IMR-90 (cell line): ENCODE results near the gene ANKH. TPM values are rescaled to one million over a fixed set of nuclear protein-coding genes. Genes with fewer than 3 reads are reported as not detected.

Experiments
- ATAC-seq: fragments of 200-7000 bp; cut with Tn5 transposase; 2 replicates; pipeline ENCODE4 v1.9.1; 2020; ENCODE audit warnings: low read depth, mild to moderate bottlenecking, moderate library complexity
- BruUV-seq: library from RNA; stranded (reverse); fragments of 400-500 nt; replicated peaks from 2 replicates; lab custom pipeline; 2021; lab: Mats Ljungman, UMichigan
- CTCF ChIA-PET: fragments of 300-600 bp; formaldehyde crosslinking; extraction: SDS; loops from one replicate; lab custom pipeline; 2021; ENCODE audit warnings: antibody characterized with exemption; lab: Yijun Ruan, JAX
- POLR2A ChIA-PET: fragments of 300-600 bp; sonication (Branson Sonifier 250); formaldehyde crosslinking; loops from one replicate; lab custom pipeline; 2022; ENCODE audit warnings: antibody characterized with exemption; ENCODE audit not compliant: unreplicated experiment; lab: Charles Lee
- DNase-seq: peaks from one replicate; pipeline ENCODE4 v3.0.0; 2013
- H2AFZ ChIP-seq: replicated peaks from 2 replicates; pipeline ENCODE3; 2013; ENCODE audit warnings: low read length, mild to moderate bottlenecking; ENCODE audit not compliant: poor library complexity
- H2AK5ac ChIP-seq: 2 replicates; pipeline ENCODE4 v1.6.1; 2013; ENCODE audit warnings: low read depth, low read length, inconsistent platforms
- H2AK9ac ChIP-seq: replicated peaks from 2 replicates; pipeline ENCODE3; 2013; ENCODE audit warnings: mild to moderate bottlenecking, low read depth, low read length, moderate library complexity; ENCODE audit not compliant: poor library complexity
- H2BK120ac ChIP-seq: 2 replicates; pipeline ENCODE4 v1.6.1; 2013; ENCODE audit warnings: low read depth, low read length, inconsistent platforms
- H2BK15ac ChIP-seq: 3 replicates; pipeline ENCODE4 v1.6.1; 2013; ENCODE audit warnings: low read depth, low read length, inconsistent platforms
- H2BK20ac ChIP-seq: 2 replicates; pipeline ENCODE4 v1.6.1; 2013; ENCODE audit warnings: low read depth, mild to moderate bottlenecking, inconsistent platforms, low read length, moderate library complexity
- H2BK5ac ChIP-seq: 2 replicates; pipeline ENCODE4 v1.6.1; 2013; ENCODE audit warnings: mild to moderate bottlenecking, low read depth, low read length, inconsistent platforms; ENCODE audit not compliant: poor library complexity, severe bottlenecking
- H3K14ac ChIP-seq: replicated peaks from 2 replicates; pipeline ENCODE4 v1.6.1; 2013; ENCODE audit warnings: low read depth, low read length, inconsistent platforms
- H3K18ac ChIP-seq: 2 replicates; pipeline ENCODE4 v1.6.1; 2013; ENCODE audit warnings: low read depth, low read length, control low read depth
- H3K23ac ChIP-seq: 2 replicates; pipeline ENCODE4 v1.6.1; 2013; ENCODE audit warnings: low read depth, low read length, inconsistent platforms
- H3K27ac ChIP-seq: 2 replicates; pipeline ENCODE4 v1.5.1; 2013; ENCODE audit warnings: mild to moderate bottlenecking, control low read depth, low read length; ENCODE audit not compliant: insufficient read depth
- H3K27me3 ChIP-seq: 2 replicates; pipeline ENCODE4 v1.6.1; 2013; ENCODE audit warnings: low read length; ENCODE audit not compliant: control insufficient read depth, insufficient read depth
- H3K36me3 ChIP-seq: 2 replicates; pipeline ENCODE4 v1.6.1; 2013; ENCODE audit warnings: low read length, mixed read lengths; ENCODE audit not compliant: control insufficient read depth, insufficient read depth
- H3K4ac ChIP-seq: 2 replicates; pipeline ENCODE4 v1.6.1; 2013; ENCODE audit warnings: low read depth, low read length, inconsistent platforms
- H3K4me1 ChIP-seq: 2 replicates; pipeline ENCODE4 v1.6.1; 2013; ENCODE audit warnings: low read length, mixed read lengths; ENCODE audit not compliant: control insufficient read depth, insufficient read depth
- H3K4me2 ChIP-seq: 2 replicates; pipeline ENCODE4 v1.6.1; 2013; ENCODE audit warnings: low read depth, mild to moderate bottlenecking, control low read depth, low read length, moderate library complexity
- H3K4me3 ChIP-seq: 2 replicates; pipeline ENCODE4 v1.5.1; 2013; ENCODE audit warnings: low read depth, mild to moderate bottlenecking, control low read depth, low read length, moderate library complexity; ENCODE audit not compliant: insufficient read depth
- H3K56ac ChIP-seq: 2 replicates; pipeline ENCODE4 v1.6.1; 2013; ENCODE audit warnings: low read length, inconsistent platforms; ENCODE audit not compliant: insufficient read depth; ENCODE audit errors: extremely low read depth
- H3K79me1 ChIP-seq, 2 experiments: 2 replicates each; pipeline ENCODE4 v1.6.1; 2013; ENCODE audit warnings: low read length in 2 of 2, inconsistent platforms in 1 of 2, low read depth in 1 of 2
- H3K9ac ChIP-seq: 2 replicates; pipeline ENCODE4 v1.6.1; 2013; ENCODE audit warnings: low read depth, low read length, control low read depth
- H3K9me1 ChIP-seq: 2 replicates; pipeline ENCODE4 v1.6.1; 2013; ENCODE audit warnings: low read length, inconsistent platforms; ENCODE audit not compliant: insufficient read depth
- H3K9me3 ChIP-seq: 2 replicates; pipeline ENCODE4 v1.6.1; 2013; ENCODE audit warnings: low read length; ENCODE audit not compliant: control insufficient read depth, insufficient read depth
- H4K20me1 ChIP-seq: 2 replicates; pipeline ENCODE4 v1.6.1; 2013; ENCODE audit warnings: low read length, inconsistent platforms; ENCODE audit not compliant: insufficient read depth
- H4K5ac ChIP-seq: 2 replicates; pipeline ENCODE4 v1.6.1; 2013; ENCODE audit warnings: mild to moderate bottlenecking, low read depth, low read length, control low read depth
- H4K8ac ChIP-seq, 2 experiments: 2 replicates each; pipeline ENCODE4 v1.6.1; 2013; ENCODE audit warnings: low read depth in 2 of 2, low read length in 2 of 2, control low read depth in 1 of 2, inconsistent platforms in 1 of 2
- H4K91ac ChIP-seq: 2 replicates; pipeline ENCODE4 v1.6.1; 2013; ENCODE audit warnings: low read depth, low read length, inconsistent platforms; ENCODE audit not compliant: insufficient read depth
- BHLHE40 ChIP-seq: fragments of 150-350 bp; IDR thresholded peaks from 2 replicates; pipeline ENCODE4 v1.6.1; 2016; ENCODE audit warnings: mild to moderate bottlenecking, low read depth, low read length
- CEBPB ChIP-seq: IDR thresholded peaks from 2 replicates; pipeline ENCODE4 v1.6.1; 2012; ENCODE audit warnings: low read depth, low read length, improper control_type of control experiment
- CHD1 ChIP-seq: IDR thresholded peaks from 2 replicates; pipeline ENCODE4 v1.6.1; 2012; ENCODE audit warnings: low read depth, low read length, improper control_type of control experiment
- CTCF ChIP-seq: conservative IDR thresholded peaks from 2 replicates; pipeline ENCODE4 v1.5.1; 2012; ENCODE audit warnings: mild to moderate bottlenecking, low read depth, low read length, improper control_type of control experiment
- FOS ChIP-seq: fragments of 150-350 bp; IDR thresholded peaks from 2 replicates; pipeline ENCODE4 v1.6.1; 2016; ENCODE audit warnings: low read depth, low read length
- MAFK ChIP-seq: IDR thresholded peaks from 2 replicates; pipeline ENCODE4 v1.6.1; 2012; ENCODE audit warnings: low read depth, low read length, improper control_type of control experiment
- NFE2L2 ChIP-seq: fragments of 150-350 bp; IDR thresholded peaks from 2 replicates; pipeline ENCODE4 v1.6.1; 2016; ENCODE audit warnings: low read depth, mild to moderate bottlenecking, low read length
- RFX5 ChIP-seq: IDR thresholded peaks from 2 replicates; pipeline ENCODE4 v1.8.0; 2012; ENCODE audit warnings: low read depth, mild to moderate bottlenecking, low read length, moderate library complexity
- WGBS, 2 experiments: methylation state at CpG; one replicate each; pipeline versions ENCODE4 v1.1.5 to v1.1.7; 2013; ENCODE audit warnings: missing lambda C conversion rate in 2 of 2; ENCODE audit not compliant: insufficient read length in 1 of 2; ENCODE audit errors: extremely low coverage in 2 of 2; 5-methylcytosine and 5-hydroxymethylcytosine counted together
- dilution Hi-C: fragments of 300-500 bp; cut with HindIII; formaldehyde crosslinking; loops from one replicate; pipeline ENCODE4 v1.14.3; 2018; ENCODE audit warnings: low sequenced_read_pairs; ENCODE audit not compliant: unreplicated experiment
- in situ Hi-C: fragments of 300-500 bp; cut with MboI; formaldehyde crosslinking; loops from 3 replicates; pipeline ENCODE4 v1.14.3; 2019; ENCODE audit warnings: low sequenced_read_pairs, inconsistent platforms, mixed read lengths
- intact Hi-C: fragments of 100-400 bp; cut with micrococcal nuclease; formaldehyde crosslinking; loops from 2 replicates; pipeline ENCODE4 v1.10.0; 2022
- polyA plus RNA-seq, 3 experiments: library from polyadenylated mRNA; depleted of rRNA; stranded (reverse); fragments of >200 nt; gene quantifications; 2 replicates each; pipeline ENCODE4 v1.2.3, GENCODE V29; 2012; ENCODE audit warnings: low replicate concordance in 1 of 3
- total RNA-seq: library from RNA; depleted of rRNA; stranded (reverse); fragments of >200 nt; gene quantifications from 2 replicates; pipeline ENCODE4 v1.2.3, GENCODE V29; 2012
- TF ChIP-seq, protein P1 (sequence below): fragments of 150-350 bp; IDR thresholded peaks from 2 replicates; pipeline ENCODE4 v1.6.1; 2016; ENCODE audit warnings: low read depth, mild to moderate bottlenecking, low read length, moderate library complexity, borderline replicate concordance

ANKH gene
- total and polyA plus RNA-seq, 2 of the 4 experiments (the other 2 are of a cell fraction) = 5.2 to 17.2 TPM

- Histone ChIP-seq H3K9me3 (no peaks in the 10 kb centered on the region), H2BK5ac (no peak overlapping the region), H3K36me3 (no peaks in the 10 kb centered on the region), H2BK120ac (peak overlapping the region; percentile 44; the same call in 1 of the 2 replicates), H3K4ac (peak overlapping the region; percentile 11; the same call in 1 of the 2 replicates), H3K4me2 (no peak overlapping the region), H2AK5ac (peak overlapping the region; percentile 31; the same call in 1 of the 2 replicates), H3K23ac (no peak overlapping the region), H3K27ac (no peak overlapping the region), H3K18ac (peak overlapping the region; percentile 58; the same call in 1 of the 2 replicates), H3K27me3 (no peaks in the 10 kb centered on the region), H4K91ac (peak overlapping the region; percentile 14; the same call in 1 of the 2 replicates), H3K56ac (no peak overlapping the region), H4K5ac (no peak overlapping the region), H2AK9ac (no peak overlapping the region), H4K20me1 (no peaks in the 10 kb centered on the region), H2BK15ac (peak overlapping the region; percentile 66; the same call in 1 of the 3 replicates), H3K9me1 (peaks cover 2% of the 10 kb centered on the region; the same call in 1 of the 2 replicates), H4K8ac (no peak overlapping the region), H3K14ac (no peak overlapping the region), H2AFZ (no peak overlapping the region), H3K9ac (no peak overlapping the region), H3K4me3 (no peak overlapping the region), H3K79me1 (no peaks in the 10 kb centered on the region), H3K4me1 (peaks cover 14% of the 10 kb centered on the region), H2BK20ac (peak overlapping the region; percentile 45)
- CTCF ChIA-PET = no interaction called here
- dilution Hi-C loops = no loop called here
- in situ Hi-C loops = no loop called here
- DNase-seq (peak; percentile 79), ATAC-seq (peak; percentile 86)
- WGBS, 2 experiments = no CpG with 5 or more reads among the region's 8 CpGs
- BruUV-seq = no TSS peak
- POLR2A ChIA-PET = no interaction called here
- TF ChIP-seq CEBPB (peak; percentile 6; the same call in 1 of the 2 replicates), BHLHE40 (no peak), FOS (peak; percentile 86), MAFK (peak; percentile 46; the same call in 1 of the 2 replicates), CTCF (no peak), CHD1 (no peak), RFX5 (no peak), NFE2L2 (no peak)
- TF ChIP-seq, protein P1, sequence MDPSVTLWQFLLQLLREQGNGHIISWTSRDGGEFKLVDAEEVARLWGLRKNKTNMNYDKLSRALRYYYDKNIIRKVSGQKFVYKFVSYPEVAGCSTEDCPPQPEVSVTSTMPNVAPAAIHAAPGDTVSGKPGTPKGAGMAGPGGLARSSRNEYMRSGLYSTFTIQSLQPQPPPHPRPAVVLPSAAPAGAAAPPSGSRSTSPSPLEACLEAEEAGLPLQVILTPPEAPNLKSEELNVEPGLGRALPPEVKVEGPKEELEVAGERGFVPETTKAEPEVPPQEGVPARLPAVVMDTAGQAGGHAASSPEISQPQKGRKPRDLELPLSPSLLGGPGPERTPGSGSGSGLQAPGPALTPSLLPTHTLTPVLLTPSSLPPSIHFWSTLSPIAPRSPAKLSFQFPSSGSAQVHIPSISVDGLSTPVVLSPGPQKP = no peak
- intact Hi-C loops = loop anchor here (1.0 kb wide), 1 partner anchor 11 kb away; no protein-coding TSS in a partner anchor
Measured at GRCh38 chr5:14914623-14915260, 43.2 kb upstream of the ANKH start.
